Liver (tissue), 9 donors: ENCODE measurements around the gene UGT1A9. TPM values are rescaled to one million over a fixed set of nuclear protein-coding genes. Genes with fewer than 3 reads are reported as not detected.

Experiments used
- DNase-seq: peaks from one replicate; pipeline ENCODE4 v3.0.0-alpha.2; 2017; ENCODE audit warnings: low spot score
- H3K27ac ChIP-seq, 2 donors: one replicate each; pipeline ENCODE4 v1.7.0; 2013; ENCODE audit warnings: inconsistent platforms in 2 of 2, low read length in 2 of 2, control low read depth in 1 of 2, low read depth in 1 of 2, mild to moderate bottlenecking in 1 of 2
- H3K27me3 ChIP-seq, 4 donors: one replicate each; pipeline versions ENCODE4 v1.6.1 to v1.7.0; 2013; ENCODE audit warnings: low read length in 3 of 4, inconsistent platforms in 1 of 4, mild to moderate bottlenecking in 1 of 4, moderate library complexity in 1 of 4; ENCODE audit not compliant: control insufficient read depth in 4 of 4, insufficient read depth in 4 of 4
- H3K36me3 ChIP-seq, 4 donors: one replicate each; pipeline versions ENCODE4 v1.6.1 to v1.7.0; 2013; ENCODE audit warnings: low read length in 3 of 4, mild to moderate bottlenecking in 3 of 4, low read depth in 1 of 4, moderate library complexity in 1 of 4; ENCODE audit not compliant: control insufficient read depth in 4 of 4, insufficient read depth in 3 of 4
- H3K4me1 ChIP-seq, 4 donors: one replicate each; pipeline versions ENCODE4 v1.6.1 to v1.7.0; 2013; ENCODE audit warnings: low read length in 3 of 4, mild to moderate bottlenecking in 3 of 4, moderate library complexity in 1 of 4; ENCODE audit not compliant: control insufficient read depth in 4 of 4, insufficient read depth in 4 of 4
- H3K4me3 ChIP-seq, 3 donors: one replicate each; pipeline versions ENCODE4 v1.6.1 to v1.7.0; 2013; ENCODE audit warnings: low read length in 3 of 3, control low read depth in 1 of 3, low read depth in 1 of 3, mild to moderate bottlenecking in 1 of 3
- H3K9ac ChIP-seq, 2 donors: one replicate each; pipeline ENCODE4 v1.7.0; 2013; ENCODE audit warnings: low read length in 2 of 2, mild to moderate bottlenecking in 2 of 2, moderate library complexity in 2 of 2, control low read depth in 1 of 2, low read depth in 1 of 2
- H3K9me3 ChIP-seq, 4 donors: one replicate each; pipeline versions ENCODE4 v1.6.1 to v1.7.0; 2013; ENCODE audit warnings: low read length in 3 of 4; ENCODE audit not compliant: control insufficient read depth in 4 of 4
- ATF3 ChIP-seq: IDR thresholded peaks from 2 replicates; pipeline ENCODE4 v1.6.1; 2016; ENCODE audit warnings: antibody characterized with exemption
- CTCF ChIP-seq: fragments of 150-350 bp; IDR thresholded peaks from 2 replicates; pipeline ENCODE4 v1.5.1; 2017; ENCODE audit warnings: improper control_type of control experiment, low read depth, low read length; ENCODE audit not compliant: missing input control
- EGR1 ChIP-seq, 2 donors: IDR thresholded peaks; 2 replicates each; pipeline ENCODE4 v1.6.1; 2016 to 2018; ENCODE audit warnings: antibody characterized with exemption in 2 of 2, low read depth in 2 of 2
- FOXA1 ChIP-seq: IDR thresholded peaks from 2 replicates; pipeline ENCODE4 v1.6.1; 2016; ENCODE audit warnings: antibody characterized with exemption
- FOXA2 ChIP-seq: IDR thresholded peaks from 2 replicates; pipeline ENCODE4 v1.6.1; 2016; ENCODE audit warnings: antibody characterized with exemption
- GABPA ChIP-seq, 2 donors: IDR thresholded peaks in 1 of 2; conservative IDR thresholded peaks in 1 of 2; 2 replicates each; pipeline ENCODE4 v1.6.1; 2016; ENCODE audit warnings: antibody characterized with exemption in 2 of 2, mild to moderate bottlenecking in 1 of 2, moderate library complexity in 1 of 2
- HNF4A ChIP-seq, 2 donors: conservative IDR thresholded peaks; 2 replicates each; pipeline ENCODE4 v1.6.1; 2016; ENCODE audit warnings: antibody characterized with exemption in 2 of 2, mild to moderate bottlenecking in 2 of 2
- HNF4G ChIP-seq: IDR thresholded peaks from 2 replicates; pipeline ENCODE4 v1.6.1; 2016; ENCODE audit warnings: antibody characterized with exemption
- JUND ChIP-seq, 2 donors: IDR thresholded peaks; 2 replicates each; pipeline ENCODE4 v1.6.1; 2016; ENCODE audit warnings: antibody characterized with exemption in 2 of 2
- NR2F2 ChIP-seq: IDR thresholded peaks from 2 replicates; pipeline ENCODE4 v1.6.1; 2016; ENCODE audit warnings: antibody characterized with exemption
- RAD21 ChIP-seq, 2 donors: IDR thresholded peaks; 2 replicates each; pipeline ENCODE4 v1.6.1; 2016; ENCODE audit warnings: antibody characterized with exemption in 2 of 2, mild to moderate bottlenecking in 2 of 2
- REST ChIP-seq: IDR thresholded peaks from 2 replicates; pipeline ENCODE4 v1.6.1; 2016; ENCODE audit warnings: antibody characterized with exemption, mild to moderate bottlenecking
- RXRA ChIP-seq, 2 donors: IDR thresholded peaks; 2 replicates each; pipeline ENCODE4 v1.6.1; 2017 to 2018; ENCODE audit warnings: antibody characterized with exemption in 2 of 2, mild to moderate bottlenecking in 1 of 2
- SP1 ChIP-seq: IDR thresholded peaks from 2 replicates; pipeline ENCODE4 v1.6.1; 2018; ENCODE audit warnings: antibody characterized with exemption, mild to moderate bottlenecking
- TAF1 ChIP-seq: conservative IDR thresholded peaks from 2 replicates; pipeline ENCODE4 v1.6.1; 2016; ENCODE audit warnings: antibody characterized with exemption, mild to moderate bottlenecking
- YY1 ChIP-seq: IDR thresholded peaks from 2 replicates; pipeline ENCODE4 v1.6.1; 2016; ENCODE audit warnings: antibody characterized with exemption, mild to moderate bottlenecking
- WGBS: extraction: QIAGEN DNeasy Blood & Tissue Kit; methylation state at CpG from one replicate; pipeline ENCODE4 v1.1.7; 2013; 5-methylcytosine and 5-hydroxymethylcytosine counted together
- polyA plus RNA-seq, 2 donors: library from polyadenylated mRNA; stranded (reverse) in 1 of 2; unstranded in 1 of 2; fragments of 200-250 nt in 1 of 2; fragments of >200 nt in 1 of 2; fragmentation: Nextera tagmentation in 1 of 2; extraction: Ambion mirVana in 1 of 2; gene quantifications; one replicate each; pipeline versions ENCODE4 v1.2.1 to v1.2.3, GENCODE V29; 2013 to 2015
- total RNA-seq, 2 donors: library from RNA; depleted of rRNA; stranded (reverse); fragments of >200 nt; gene quantifications; one replicate each; pipeline ENCODE4 v1.2.3, GENCODE V29; 2014
- TF ChIP-seq, protein P1 (sequence below): IDR thresholded peaks from 2 replicates; pipeline ENCODE4 v1.6.1; 2016; ENCODE audit warnings: antibody characterized with exemption
- TF ChIP-seq, protein P2 (sequence below): IDR thresholded peaks from 2 replicates; pipeline ENCODE4 v1.6.1; 2016; ENCODE audit warnings: antibody characterized with exemption
- donor health status: healthy.
- donor health status: healthy.
- donor health status: healthy.
- donor health status: healthy.
- donor health status: healthy.

Gene UGT1A9
- total and polyA plus RNA-seq, 4 donors = 14.3 to 62.3 (median 23.8) TPM; not detected in 1

GRCh38 chr2:233718552-233718951 lies 46.9 kb downstream of the UGT1A9 start, which contains the start of gene UGT1A4:
TSS of gene UGT1A4 (plus strand) at chr2:233718736. CDS start at chr2:233718821, 85 bp downstream.
- H3K9me3 ChIP-seq = no peaks in the 10 kb centered on the region
- no peak for DNase-seq
- 34% methylated on average over 7 of the region's 7 CpGs for WGBS

More at GRCh38 chr2:233718552-233718951, 46.9 kb downstream of the UGT1A9 start, which contains the start of gene UGT1A4:
- H3K4me3 ChIP-seq = peak within 1 kb of the TSS; percentile 67 to 98 (median 81)
- H3K27ac ChIP-seq = peak within 1 kb of the TSS; percentile 72 to 89
- H3K9ac ChIP-seq = peak within 1 kb of the TSS; percentile 80 to 86
- H3K36me3 ChIP-seq = no peaks in the 10 kb centered on the region
- peaks cover 7 to 20% (median 12%) of the 10 kb centered on the region in 4 donors for H3K4me1 ChIP-seq
- TF ChIP-seq FOXA2 (peak; percentile 75), TAF1 (peak; percentile 96), SP1 (peak; percentile 89), RXRA (IDR thresholded peaks at IDR 0.05) (peak; percentile 98), REST (peak; percentile 93), FOXA1 (peak; percentile 74), HNF4A (conservative IDR thresholded peaks at IDR 0.05) (peak; percentile 80 to 88), EGR1 (IDR thresholded peaks at IDR 0.05; ENCODE audit: low read depth in 2 of 2) (peak in 1 of 2 donors; percentile 50), YY1 (peak; percentile 83), NR2F2 (peak; percentile 31), GABPA (IDR thresholded peaks at IDR 0.05 in 1 of 2, conservative IDR thresholded peaks at IDR 0.05 in 1 of 2) (peak in 1 of 2 donors; percentile 31), CTCF (no peak), HNF4G (peak; percentile 59), RAD21 (IDR thresholded peaks at IDR 0.05) (peak; percentile 60 to 66), ATF3 (no peak), JUND (IDR thresholded peaks at IDR 0.05) (peak; percentile 66 to 81)
- TF ChIP-seq, protein P1, sequence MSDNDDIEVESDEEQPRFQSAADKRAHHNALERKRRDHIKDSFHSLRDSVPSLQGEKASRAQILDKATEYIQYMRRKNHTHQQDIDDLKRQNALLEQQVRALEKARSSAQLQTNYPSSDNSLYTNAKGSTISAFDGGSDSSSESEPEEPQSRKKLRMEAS = peak; percentile 77
- TF ChIP-seq, protein P2, sequence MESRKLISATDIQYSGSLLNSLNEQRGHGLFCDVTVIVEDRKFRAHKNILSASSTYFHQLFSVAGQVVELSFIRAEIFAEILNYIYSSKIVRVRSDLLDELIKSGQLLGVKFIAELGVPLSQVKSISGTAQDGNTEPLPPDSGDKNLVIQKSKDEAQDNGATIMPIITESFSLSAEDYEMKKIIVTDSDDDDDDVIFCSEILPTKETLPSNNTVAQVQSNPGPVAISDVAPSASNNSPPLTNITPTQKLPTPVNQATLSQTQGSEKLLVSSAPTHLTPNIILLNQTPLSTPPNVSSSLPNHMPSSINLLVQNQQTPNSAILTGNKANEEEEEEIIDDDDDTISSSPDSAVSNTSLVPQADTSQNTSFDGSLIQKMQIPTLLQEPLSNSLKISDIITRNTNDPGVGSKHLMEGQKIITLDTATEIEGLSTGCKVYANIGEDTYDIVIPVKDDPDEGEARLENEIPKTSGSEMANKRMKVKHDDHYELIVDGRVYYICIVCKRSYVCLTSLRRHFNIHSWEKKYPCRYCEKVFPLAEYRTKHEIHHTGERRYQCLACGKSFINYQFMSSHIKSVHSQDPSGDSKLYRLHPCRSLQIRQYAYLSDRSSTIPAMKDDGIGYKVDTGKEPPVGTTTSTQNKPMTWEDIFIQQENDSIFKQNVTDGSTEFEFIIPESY = peak; percentile 59
- H3K27me3 ChIP-seq = no peaks in the 10 kb centered on the region
